ENCODE data around the gene CPSF6.

DNA sequence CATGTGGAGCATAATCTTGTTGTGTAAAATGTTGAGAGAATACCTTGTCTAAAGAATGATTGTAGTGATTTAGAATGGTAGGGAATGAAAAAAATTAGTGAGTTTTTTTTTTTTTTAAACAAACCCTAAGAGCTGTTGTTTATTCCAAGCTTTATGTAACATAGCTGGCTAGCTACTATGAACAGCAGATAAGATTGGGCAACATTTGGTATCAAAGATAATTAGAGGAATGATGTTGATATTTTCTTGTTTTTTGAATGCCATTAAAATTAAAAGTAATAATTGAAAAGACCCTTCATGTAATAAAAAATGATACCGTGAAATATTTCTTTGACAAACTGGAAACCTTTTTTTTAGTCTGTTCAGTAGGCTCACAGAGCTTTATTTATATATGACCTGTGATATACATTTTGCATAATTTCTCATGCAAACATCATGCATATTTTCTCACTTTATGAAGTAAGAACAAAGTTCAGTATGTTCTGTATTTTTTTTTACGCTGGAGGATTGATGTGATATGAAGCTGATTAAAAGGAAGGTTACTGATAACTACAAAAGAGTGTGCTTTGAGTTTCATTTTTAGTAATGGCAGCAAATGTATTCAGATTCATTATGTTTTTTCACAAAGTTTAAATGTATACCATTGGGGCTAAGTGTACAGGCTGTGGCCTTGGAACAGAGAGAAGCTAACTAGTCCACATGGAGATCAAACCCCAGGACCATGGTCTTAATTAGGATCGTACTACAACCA is 8.1 kb downstream of the CPSF6 start:
- TF ChIP-seq, protein P1, sequence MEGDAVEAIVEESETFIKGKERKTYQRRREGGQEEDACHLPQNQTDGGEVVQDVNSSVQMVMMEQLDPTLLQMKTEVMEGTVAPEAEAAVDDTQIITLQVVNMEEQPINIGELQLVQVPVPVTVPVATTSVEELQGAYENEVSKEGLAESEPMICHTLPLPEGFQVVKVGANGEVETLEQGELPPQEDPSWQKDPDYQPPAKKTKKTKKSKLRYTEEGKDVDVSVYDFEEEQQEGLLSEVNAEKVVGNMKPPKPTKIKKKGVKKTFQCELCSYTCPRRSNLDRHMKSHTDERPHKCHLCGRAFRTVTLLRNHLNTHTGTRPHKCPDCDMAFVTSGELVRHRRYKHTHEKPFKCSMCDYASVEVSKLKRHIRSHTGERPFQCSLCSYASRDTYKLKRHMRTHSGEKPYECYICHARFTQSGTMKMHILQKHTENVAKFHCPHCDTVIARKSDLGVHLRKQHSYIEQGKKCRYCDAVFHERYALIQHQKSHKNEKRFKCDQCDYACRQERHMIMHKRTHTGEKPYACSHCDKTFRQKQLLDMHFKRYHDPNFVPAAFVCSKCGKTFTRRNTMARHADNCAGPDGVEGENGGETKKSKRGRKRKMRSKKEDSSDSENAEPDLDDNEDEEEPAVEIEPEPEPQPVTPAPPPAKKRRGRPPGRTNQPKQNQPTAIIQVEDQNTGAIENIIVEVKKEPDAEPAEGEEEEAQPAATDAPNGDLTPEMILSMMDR (conservative IDR thresholded peaks at IDR 0.05; ENCODE audit: low read length), result no peak
- no peak for TF ChIP-seq EZH2phosphoT487 (IDR thresholded peaks at IDR 0.05; ENCODE audit: borderline replicate concordance)

Data from Loucy (cell line).